Activated CD4-positive, CD25-positive, alpha-beta regulatory T cell treated with anti-CD3 and anti-CD28 coated beads, Interleukin-2, amount 50 U/mL, for 16 hours (primary cell): Measurements from ENCODE around the gene SPTBN1.
A peak's percentile ranks its signal among the peaks of the same experiment; 100 is the strongest.

Experiments
- DNase-seq: peaks from one replicate; pipeline ENCODE4 v3.0.0-alpha.2; 2020; ENCODE audit warnings: low read depth, low spot score

Gene SPTBN1

GRCh38 chr2:54553775-54554174, 97.6 kb downstream of the SPTBN1 start:
- DNase-seq = no peak

GRCh38 chr2:54555318-54555837, 99.3 kb downstream of the SPTBN1 start:
- no peak for DNase-seq

- DNase-seq = no peak
Observed at GRCh38 chr2:54556621-54557121, 100.5 kb downstream of the SPTBN1 start.

GRCh38 chr2:54557211-54557600, 101.1 kb downstream of the SPTBN1 start:
- DNase-seq = no peak

GRCh38 chr2:54557601-54558187, 101.6 kb downstream of the SPTBN1 start:
- peak; percentile 40 for DNase-seq

GRCh38 chr2:54558188-54559005, 102.3 kb downstream of the SPTBN1 start:
- no peak for DNase-seq

- no peak for DNase-seq
Observed at GRCh38 chr2:54559006-54559445, 102.9 kb downstream of the SPTBN1 start.

GRCh38 chr2:54559593-54560145, 103.5 kb downstream of the SPTBN1 start:
- no peak for DNase-seq

GRCh38 chr2:54560146-54560881, 104.2 kb downstream of the SPTBN1 start:
- no peak for DNase-seq

- no peak for DNase-seq
Observed at GRCh38 chr2:54561010-54561409, 104.9 kb downstream of the SPTBN1 start.

- DNase-seq = no peak
Observed at GRCh38 chr2:54564439-54564838, 108.3 kb downstream of the SPTBN1 start.

- no peak for DNase-seq
Observed at GRCh38 chr2:54565551-54565950, 109.4 kb downstream of the SPTBN1 start.

GRCh38 chr2:54566896-54567295, 110.8 kb downstream of the SPTBN1 start:
- DNase-seq = no peak

GRCh38 chr2:54568876-54569321, 112.8 kb downstream of the SPTBN1 start:
- no peak for DNase-seq

- no peak for DNase-seq
Observed at GRCh38 chr2:54569745-54570301, 113.7 kb downstream of the SPTBN1 start.

- no peak for DNase-seq
Observed at GRCh38 chr2:54570321-54570855, 114.3 kb downstream of the SPTBN1 start.

- no peak for DNase-seq
Observed at GRCh38 chr2:54570925-54571694, 115.0 kb downstream of the SPTBN1 start.

- DNase-seq = no peak
Observed at GRCh38 chr2:54572262-54572635, 116.1 kb downstream of the SPTBN1 start.

- DNase-seq = no peak
Observed at GRCh38 chr2:54572636-54573536, 116.8 kb downstream of the SPTBN1 start.
